Cardiac fibroblast (primary cell): ENCODE measurements around the gene ARHGEF2.
"Not testable (repeated sequence)": the region's sequence is repeated elsewhere in the genome, so short reads cannot be mapped to it uniquely, and the experiment has no call there.

Source experiments
- DNase-seq, 2 donors: peaks; one replicate each; pipeline versions ENCODE4 v3.0.0 to v3.0.0-alpha.2; 2010; ENCODE audit warnings: low read depth in 2 of 2
- H3K4me3 ChIP-seq, 2 donors: replicated peaks in 1 of 2; 1 replicate in 1 of 2; 2 replicates in 1 of 2; pipeline ENCODE4 v1.5.1; 2011; ENCODE audit warnings: low read depth in 2 of 2, low read length in 2 of 2, mild to moderate bottlenecking in 2 of 2, moderate library complexity in 1 of 2
- CTCF ChIP-seq: IDR thresholded peaks from one replicate; pipeline ENCODE4 v1.5.1; 2011; ENCODE audit warnings: low read depth, mild to moderate bottlenecking, low read length, inconsistent platforms

ARHGEF2 gene

GRCh38 chr1:155996166-155996565 lies 17.8 kb upstream of the ARHGEF2 start:
- TF ChIP-seq CTCF, result no peak
- DNase-seq, result no peak
- no peak overlapping the region for H3K4me3 ChIP-seq

- no peak for TF ChIP-seq CTCF
- DNase-seq, result no peak
Measured at GRCh38 chr1:155993595-155993994, 15.2 kb upstream of the ARHGEF2 start.

GRCh38 chr1:155990005-155990739 lies 11.8 kb upstream of the ARHGEF2 start:
- H3K4me3 ChIP-seq, result no peak overlapping the region
- DNase-seq, result no peak
- no peak for TF ChIP-seq CTCF

More at GRCh38 chr1:155993595-155993994, 15.2 kb upstream of the ARHGEF2 start:
- H3K4me3 ChIP-seq, result no peak overlapping the region

GRCh38 chr1:155989242-155990004 lies 11.1 kb upstream of the ARHGEF2 start:
- peak; percentile 99 for TF ChIP-seq CTCF

GRCh38 chr1:155984903-155985645 lies 6.7 kb upstream of the ARHGEF2 start:
- not testable (repeated sequence) for DNase-seq, H3K4me3 ChIP-seq

More at GRCh38 chr1:155989242-155990004, 11.1 kb upstream of the ARHGEF2 start:
- DNase-seq, result peak; percentile 78 to 82
- H3K4me3 ChIP-seq, result peak overlapping the region in 1 of 2 donors; percentile 18

GRCh38 chr1:155984341-155984740 lies 6.0 kb upstream of the ARHGEF2 start:
- no peak for TF ChIP-seq CTCF
- no peak overlapping the region for H3K4me3 ChIP-seq
- DNase-seq, result no peak
